ENCODE results near the gene CMTM8.
A peak's percentile ranks its signal among the peaks of the same experiment; 100 is the strongest.
"Not testable (repeated sequence)": the region's sequence is repeated elsewhere in the genome, so short reads cannot be mapped to it uniquely, and the experiment has no call there.

The CMTM8 gene

GRCh38 chr3:32373276-32373675 lies 134.8 kb downstream of the CMTM8 start:
- H3K4me3 ChIP-seq (ENCODE audit: low read depth, low read length), result no peak overlapping the region

- H3K4me3 ChIP-seq (ENCODE audit: low read depth, low read length), result no peak overlapping the region
Measured at GRCh38 chr3:32373844-32374243, 135.4 kb downstream of the CMTM8 start.

GRCh38 chr3:32374788-32375595 lies 136.5 kb downstream of the CMTM8 start:
- H3K4me3 ChIP-seq (ENCODE audit: low read depth, low read length), result no peak overlapping the region

GRCh38 chr3:32375596-32375930 lies 137.1 kb downstream of the CMTM8 start:
- H3K4me3 ChIP-seq (ENCODE audit: low read depth, low read length), result no peak overlapping the region

- H3K4me3 ChIP-seq (ENCODE audit: low read depth, low read length), result no peak overlapping the region
Measured at GRCh38 chr3:32376115-32376514, 137.6 kb downstream of the CMTM8 start.

GRCh38 chr3:32379831-32380500 lies 141.5 kb downstream of the CMTM8 start:
- no peak overlapping the region for H3K4me3 ChIP-seq (ENCODE audit: low read depth, low read length)

- H3K4me3 ChIP-seq (ENCODE audit: low read depth, low read length), result no peak overlapping the region
Measured at GRCh38 chr3:32381922-32382321, 143.4 kb downstream of the CMTM8 start.

- no peak overlapping the region for H3K4me3 ChIP-seq (ENCODE audit: low read depth, low read length)
Measured at GRCh38 chr3:32383136-32383711, 144.7 kb downstream of the CMTM8 start.

GRCh38 chr3:32384938-32385337 lies 146.5 kb downstream of the CMTM8 start:
- H3K4me3 ChIP-seq (ENCODE audit: low read depth, low read length), result no peak overlapping the region

- no peak overlapping the region for H3K4me3 ChIP-seq (ENCODE audit: low read depth, low read length)
Measured at GRCh38 chr3:32387512-32387911, 149.0 kb downstream of the CMTM8 start.

GRCh38 chr3:32389577-32389976 lies 151.1 kb downstream of the CMTM8 start:
- H3K4me3 ChIP-seq (ENCODE audit: low read depth, low read length), result not testable (repeated sequence)

- peak within 1 kb of the TSS; percentile 70 for H3K4me3 ChIP-seq (ENCODE audit: low read depth, low read length)
Measured at GRCh38 chr3:32391643-32392535, 153.4 kb downstream of the CMTM8 start, which contains the start of gene CMTM7. TSS of gene CMTM7 (plus strand) at chr3:32391853. CDS start at chr3:32391907, 54 bp downstream.

GRCh38 chr3:32392536-32393302 lies 154.2 kb downstream of the CMTM8 start:
- peak overlapping the region; percentile 70 for H3K4me3 ChIP-seq (ENCODE audit: low read depth, low read length)

GRCh38 chr3:32395496-32395895 lies 157.0 kb downstream of the CMTM8 start:
- no peak overlapping the region for H3K4me3 ChIP-seq (ENCODE audit: low read depth, low read length)

GRCh38 chr3:32397941-32398340 lies 159.5 kb downstream of the CMTM8 start:
- H3K4me3 ChIP-seq (ENCODE audit: low read depth, low read length), result no peak overlapping the region

- no peak overlapping the region for H3K4me3 ChIP-seq (ENCODE audit: low read depth, low read length)
Measured at GRCh38 chr3:32398531-32398930, 160.1 kb downstream of the CMTM8 start.

- no peak overlapping the region for H3K4me3 ChIP-seq (ENCODE audit: low read depth, low read length)
Measured at GRCh38 chr3:32399030-32399620, 160.6 kb downstream of the CMTM8 start.

- H3K4me3 ChIP-seq (ENCODE audit: low read depth, low read length), result peak overlapping the region; percentile 22
Measured at GRCh38 chr3:32401126-32401525, 162.6 kb downstream of the CMTM8 start.

GRCh38 chr3:32401556-32402081 lies 163.1 kb downstream of the CMTM8 start:
- peak overlapping the region; percentile 22 for H3K4me3 ChIP-seq (ENCODE audit: low read depth, low read length)

GRCh38 chr3:32403663-32404062 lies 165.2 kb downstream of the CMTM8 start:
- H3K4me3 ChIP-seq (ENCODE audit: low read depth, low read length), result no peak overlapping the region

Data from iPS-11a (cell line).